Measurements from ENCODE around the gene SGCB.

DNA sequence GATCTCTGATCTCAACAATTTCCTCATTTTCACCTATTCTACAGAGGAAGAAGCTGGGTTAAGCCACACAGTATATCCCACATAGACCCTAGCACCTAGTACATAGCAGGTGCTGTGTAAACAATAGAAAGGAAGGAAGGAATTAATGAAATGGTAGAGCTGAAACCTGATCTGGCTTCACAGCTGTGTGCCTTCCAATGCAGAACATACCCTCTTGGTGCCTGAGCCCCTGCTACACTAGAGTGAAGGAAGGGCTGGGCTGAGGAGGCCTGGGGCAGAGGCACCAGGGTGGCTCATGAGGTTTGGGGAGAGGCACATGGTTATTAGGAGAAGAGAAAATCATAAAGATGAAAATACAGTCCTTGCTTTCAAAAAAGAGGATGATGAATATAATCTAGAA is 39.3 kb downstream of the SGCB start:
- TF ChIP-seq, protein P1, sequence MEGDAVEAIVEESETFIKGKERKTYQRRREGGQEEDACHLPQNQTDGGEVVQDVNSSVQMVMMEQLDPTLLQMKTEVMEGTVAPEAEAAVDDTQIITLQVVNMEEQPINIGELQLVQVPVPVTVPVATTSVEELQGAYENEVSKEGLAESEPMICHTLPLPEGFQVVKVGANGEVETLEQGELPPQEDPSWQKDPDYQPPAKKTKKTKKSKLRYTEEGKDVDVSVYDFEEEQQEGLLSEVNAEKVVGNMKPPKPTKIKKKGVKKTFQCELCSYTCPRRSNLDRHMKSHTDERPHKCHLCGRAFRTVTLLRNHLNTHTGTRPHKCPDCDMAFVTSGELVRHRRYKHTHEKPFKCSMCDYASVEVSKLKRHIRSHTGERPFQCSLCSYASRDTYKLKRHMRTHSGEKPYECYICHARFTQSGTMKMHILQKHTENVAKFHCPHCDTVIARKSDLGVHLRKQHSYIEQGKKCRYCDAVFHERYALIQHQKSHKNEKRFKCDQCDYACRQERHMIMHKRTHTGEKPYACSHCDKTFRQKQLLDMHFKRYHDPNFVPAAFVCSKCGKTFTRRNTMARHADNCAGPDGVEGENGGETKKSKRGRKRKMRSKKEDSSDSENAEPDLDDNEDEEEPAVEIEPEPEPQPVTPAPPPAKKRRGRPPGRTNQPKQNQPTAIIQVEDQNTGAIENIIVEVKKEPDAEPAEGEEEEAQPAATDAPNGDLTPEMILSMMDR (conservative IDR thresholded peaks at IDR 0.05; ENCODE audit: low read depth, low read length) = no peak
- no peak for TF ChIP-seq EZH2 (IDR thresholded peaks at IDR 0.05; ENCODE audit: low read length, unreplicated experiment)
- no peak for TF ChIP-seq EZH2phosphoT487 (IDR thresholded peaks at IDR 0.05; ENCODE audit: borderline replicate concordance, low read length)

All from PC-3 (cell line).